IPS DF 19.7 (cell line): ENCODE results near the gene ZBTB25.

ENCODE experiments used
- DNase-seq: peaks from one replicate; pipeline ENCODE4 v3.0.0-alpha.2; 2013; ENCODE audit warnings: low read depth, low spot score

ZBTB25 gene

GRCh38 chr14:64439141-64439540 is 64.5 kb downstream of the ZBTB25 start:
- DNase-seq: no peak

- no peak for DNase-seq
Observed at GRCh38 chr14:64438181-64438841, 65.3 kb downstream of the ZBTB25 start.

- DNase-seq: no peak
Observed at GRCh38 chr14:64434528-64434927, 69.1 kb downstream of the ZBTB25 start.

- no peak for DNase-seq
Observed at GRCh38 chr14:64423987-64424386, 79.7 kb downstream of the ZBTB25 start.

GRCh38 chr14:64422756-64423155 is 80.9 kb downstream of the ZBTB25 start:
- DNase-seq: no peak

GRCh38 chr14:64422005-64422404 is 81.6 kb downstream of the ZBTB25 start:
- no peak for DNase-seq

- no peak for DNase-seq
Observed at GRCh38 chr14:64421166-64421565, 82.5 kb downstream of the ZBTB25 start.

GRCh38 chr14:64419003-64419402 is 84.6 kb downstream of the ZBTB25 start:
- DNase-seq: no peak

- DNase-seq: no peak
Observed at GRCh38 chr14:64417771-64418125, 85.9 kb downstream of the ZBTB25 start.

- no peak for DNase-seq
Observed at GRCh38 chr14:64417055-64417770, 86.4 kb downstream of the ZBTB25 start.

- DNase-seq: no peak
Observed at GRCh38 chr14:64416348-64416932, 87.2 kb downstream of the ZBTB25 start.

- DNase-seq: no peak
Observed at GRCh38 chr14:64412237-64412636, 91.4 kb downstream of the ZBTB25 start.

GRCh38 chr14:64411001-64411400 is 92.6 kb downstream of the ZBTB25 start:
- DNase-seq: no peak

GRCh38 chr14:64410084-64410774 is 93.4 kb downstream of the ZBTB25 start:
- DNase-seq: no peak

- no peak for DNase-seq
Observed at GRCh38 chr14:64409126-64409920, 94.3 kb downstream of the ZBTB25 start.

GRCh38 chr14:64407329-64407728 is 96.3 kb downstream of the ZBTB25 start:
- no peak for DNase-seq

GRCh38 chr14:64405295-64405694 is 98.3 kb downstream of the ZBTB25 start:
- DNase-seq: no peak

GRCh38 chr14:64401949-64402348 is 101.7 kb downstream of the ZBTB25 start:
- DNase-seq: no peak

- no peak for DNase-seq
Observed at GRCh38 chr14:64400829-64401459, 102.7 kb downstream of the ZBTB25 start.
